Astrocyte of the cerebellum (primary cell): ENCODE results near the gene CLEC6A.
"Not testable (repeated sequence)": the region's sequence is repeated elsewhere in the genome, so short reads cannot be mapped to it uniquely, and the experiment has no call there.

Experiments used
- DNase-seq: peaks from one replicate; pipeline ENCODE4 v3.0.0-alpha.2; 2011; ENCODE audit warnings: low read depth
- H3K4me3 ChIP-seq: 2 replicates; pipeline ENCODE4 v1.5.1; 2011; ENCODE audit warnings: mild to moderate bottlenecking, low read depth, low read length, moderate library complexity
- CTCF ChIP-seq: IDR thresholded peaks from 2 replicates; pipeline ENCODE4 v1.5.1; 2012; ENCODE audit warnings: low read length, low read depth, moderate library complexity, mild to moderate bottlenecking; ENCODE audit errors: missing control alignments
- in situ Hi-C: cut with HindIII; loops from 2 replicates; pipeline ENCODE4 v1.10.0; 2017; ENCODE audit warnings: low sequenced_read_pairs

The CLEC6A gene

GRCh38 chr12:8493084-8493483, 37.3 kb downstream of the CLEC6A start:
- no peak for TF ChIP-seq CTCF
- no peak overlapping the region for H3K4me3 ChIP-seq
- DNase-seq, result no peak
- in situ Hi-C loops, result no loop called here

GRCh38 chr12:8495671-8496070, 39.9 kb downstream of the CLEC6A start:
- in situ Hi-C loops, DNase-seq, H3K4me3 ChIP-seq: not testable (repeated sequence)

GRCh38 chr12:8496074-8496473, 40.3 kb downstream of the CLEC6A start:
- H3K4me3 ChIP-seq, in situ Hi-C loops, DNase-seq: not testable (repeated sequence)

GRCh38 chr12:8499616-8500015, 43.9 kb downstream of the CLEC6A start:
- no peak for DNase-seq
- in situ Hi-C loops, result no loop called here
- no peak overlapping the region for H3K4me3 ChIP-seq
- TF ChIP-seq CTCF, result no peak

- no peak for TF ChIP-seq CTCF
- in situ Hi-C loops, result no loop called here
- H3K4me3 ChIP-seq, result no peak overlapping the region
- DNase-seq, result no peak
These were observed 46.0 kb downstream of the CLEC6A start for GRCh38 chr12:8501720-8502119.

GRCh38 chr12:8504351-8504750, 48.6 kb downstream of the CLEC6A start:
- in situ Hi-C loops, result no loop called here
- DNase-seq, result no peak
- no peak for TF ChIP-seq CTCF
- no peak overlapping the region for H3K4me3 ChIP-seq

GRCh38 chr12:8507596-8507995, 51.8 kb downstream of the CLEC6A start:
- in situ Hi-C loops, result no loop called here
- no peak overlapping the region for H3K4me3 ChIP-seq
- TF ChIP-seq CTCF, result no peak
- no peak for DNase-seq

- no peak for DNase-seq
- no peak for TF ChIP-seq CTCF
- no peak overlapping the region for H3K4me3 ChIP-seq
- in situ Hi-C loops, result no loop called here
These were observed 52.5 kb downstream of the CLEC6A start for GRCh38 chr12:8508223-8508622.
